ENCODE measurements around the gene SIL1.
"Not testable (repeated sequence)": the region's sequence is repeated elsewhere in the genome, so short reads cannot be mapped to it uniquely, and the experiment has no call there.

SIL1 gene

DNA sequence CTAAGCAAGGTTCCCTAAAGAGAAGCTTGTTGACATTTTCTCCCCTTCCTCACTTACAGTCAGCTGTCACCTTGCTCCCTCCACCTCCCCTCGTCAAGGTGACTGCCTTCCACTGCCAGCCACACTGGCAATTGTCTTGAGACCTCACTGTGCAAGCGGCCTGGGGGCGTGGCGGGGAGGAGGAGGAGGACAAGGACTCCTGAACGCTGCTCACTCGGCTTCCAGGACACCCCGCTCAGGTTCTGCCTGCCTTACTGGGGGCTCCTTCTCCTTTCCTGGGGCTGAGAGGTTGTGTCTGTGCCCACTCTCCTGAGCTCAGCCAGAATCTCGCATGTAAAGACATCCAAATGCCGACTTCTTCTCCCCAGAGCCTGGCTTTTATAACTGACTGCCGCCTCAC, 262.7 kb downstream of the SIL1 start:
- DNase-seq (ENCODE audit: insufficient read length, low spot score), result no peak
- FAIRE-seq, result no peak

DNA sequence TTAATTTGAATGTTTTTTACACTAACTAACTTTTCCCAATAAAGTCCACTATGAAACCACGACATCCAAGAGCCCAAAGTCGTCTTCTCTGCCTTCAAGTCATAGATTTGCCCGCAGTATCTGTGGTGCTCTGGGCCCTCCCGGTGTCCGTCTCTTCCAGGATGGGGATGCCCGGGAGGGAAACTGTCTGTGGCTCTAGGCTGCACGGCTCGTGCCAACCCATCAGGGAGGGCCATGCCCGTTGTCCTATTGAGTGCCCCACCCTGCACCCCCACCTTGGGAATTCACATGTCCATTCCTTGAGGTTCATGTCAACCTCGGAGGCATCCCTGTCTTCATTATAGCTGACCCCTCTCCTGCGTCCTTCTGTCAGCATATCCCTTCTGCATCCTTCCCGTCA, 263.2 kb downstream of the SIL1 start:
- FAIRE-seq (no peak), DNase-seq (ENCODE audit: insufficient read length, low spot score) (no peak)

DNA sequence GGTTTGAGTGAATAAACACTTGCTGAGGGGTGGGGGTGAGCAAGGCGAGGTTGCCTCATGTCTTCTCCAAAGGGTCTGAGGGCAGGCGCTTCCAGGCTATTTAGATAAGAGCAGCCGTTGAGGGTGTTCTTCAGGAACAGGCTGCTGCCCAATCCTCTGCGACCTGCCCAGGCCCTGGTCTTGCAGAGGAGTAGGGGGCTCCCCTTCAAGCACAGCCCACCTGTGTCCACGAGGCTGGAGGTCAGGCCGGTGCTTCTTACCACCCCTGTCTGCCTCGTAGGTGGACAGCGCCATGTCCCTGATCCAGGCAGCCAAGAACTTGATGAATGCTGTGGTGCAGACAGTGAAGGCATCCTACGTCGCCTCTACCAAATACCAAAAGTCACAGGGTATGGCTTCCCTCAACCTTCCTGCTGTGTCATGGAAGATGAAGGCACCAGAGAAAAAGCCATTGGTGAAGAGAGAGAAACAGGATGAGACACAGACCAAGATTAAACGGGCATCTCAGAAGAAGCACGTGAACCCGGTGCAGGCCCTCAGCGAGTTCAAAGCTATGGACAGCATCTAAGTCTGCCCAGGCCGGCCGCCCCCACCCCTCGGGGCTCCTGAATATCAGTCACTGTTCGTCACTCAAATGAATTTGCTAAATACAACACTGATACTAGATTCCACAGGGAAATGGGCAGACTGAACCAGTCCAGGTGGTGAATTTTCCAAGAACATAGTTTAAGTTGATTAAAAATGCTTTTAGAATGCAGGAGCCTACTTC, 264.5 kb downstream of the SIL1 start:
- no peak for FAIRE-seq
- DNase-seq (ENCODE audit: insufficient read length, low spot score), result no peak

DNA sequence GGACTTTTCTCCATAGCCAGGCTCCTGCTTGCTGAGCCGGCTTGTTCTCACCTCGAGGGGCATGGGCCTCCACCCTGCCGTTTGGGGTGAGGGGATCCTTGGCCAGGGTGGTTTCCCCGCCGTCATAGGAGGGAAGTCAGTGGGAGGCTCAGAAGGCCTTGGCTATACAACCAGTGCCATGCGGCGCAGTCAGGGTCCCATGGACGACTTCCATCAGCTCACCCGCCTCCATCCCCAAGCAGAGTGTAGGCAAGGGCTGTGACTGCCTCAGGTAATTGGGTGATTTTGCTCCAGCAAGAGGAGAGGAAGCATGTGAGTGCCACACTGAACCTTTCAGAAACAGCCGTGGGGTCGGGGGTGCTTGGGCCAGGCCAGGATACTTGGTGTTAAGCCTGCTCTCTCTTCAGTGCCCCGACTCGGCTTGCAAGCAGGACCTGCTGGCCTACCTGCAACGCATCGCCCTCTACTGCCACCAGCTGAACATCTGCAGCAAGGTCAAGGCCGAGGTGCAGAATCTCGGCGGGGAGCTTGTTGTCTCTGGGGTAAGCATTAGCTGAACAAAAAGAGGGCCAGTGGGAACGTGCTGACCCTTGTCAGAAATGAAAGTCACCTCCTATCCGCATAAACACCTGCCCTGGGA, 265.9 kb downstream of the SIL1 start:
- peak; percentile 13 for FAIRE-seq
- DNase-seq (ENCODE audit: insufficient read length, low spot score), result no peak

DNA sequence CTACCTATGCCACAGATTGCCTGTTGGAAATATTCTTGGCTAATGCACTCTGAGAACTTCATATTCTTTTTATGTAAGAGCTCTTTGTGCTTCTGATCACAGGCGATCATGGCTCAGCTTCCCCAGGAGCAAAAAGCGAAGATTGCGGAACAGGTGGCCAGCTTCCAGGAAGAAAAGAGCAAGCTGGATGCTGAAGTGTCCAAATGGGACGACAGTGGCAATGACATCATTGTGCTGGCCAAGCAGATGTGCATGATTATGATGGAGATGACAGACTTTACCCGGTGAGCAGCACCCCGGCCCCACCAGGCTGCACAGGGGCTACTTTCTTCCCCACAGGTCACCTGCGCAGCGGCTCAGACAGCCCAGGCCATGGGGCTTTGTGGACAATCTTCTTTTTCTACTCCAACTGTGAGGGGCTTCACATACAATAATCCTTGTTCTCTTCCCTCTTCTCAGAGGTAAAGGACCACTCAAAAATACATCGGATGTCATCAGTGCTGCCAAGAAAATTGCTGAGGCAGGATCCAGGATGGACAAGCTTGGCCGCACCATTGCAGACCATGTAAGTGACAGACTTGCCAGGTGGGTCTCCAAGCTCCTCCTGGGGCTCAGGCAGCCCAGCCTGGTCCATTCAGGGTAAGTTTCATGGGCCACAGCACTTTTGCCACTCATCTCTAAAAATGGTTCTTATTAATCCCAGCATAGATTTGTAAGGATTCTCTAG, 267.6 kb downstream of the SIL1 start:
- FAIRE-seq (no peak), DNase-seq (ENCODE audit: insufficient read length, low spot score) (no peak)

DNA sequence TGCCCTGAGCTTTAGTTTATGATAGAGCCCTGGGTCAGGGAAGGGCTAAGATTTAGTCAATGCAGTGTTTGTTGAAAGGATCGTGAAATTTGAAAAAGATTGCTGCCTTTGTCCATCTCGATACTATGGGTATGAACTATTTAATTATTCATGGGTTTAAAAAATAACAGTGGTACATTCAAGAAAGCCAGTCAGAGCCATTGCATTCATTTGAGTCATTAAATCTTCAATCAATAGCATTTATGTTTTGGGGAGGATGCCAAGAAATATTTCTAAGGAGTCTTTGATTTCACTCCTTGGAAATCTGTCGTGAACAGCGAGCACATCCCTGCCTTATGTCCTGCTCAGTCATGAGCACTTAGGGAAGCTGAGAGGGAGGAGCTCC, 268.6 kb downstream of the SIL1 start:
- DNase-seq (ENCODE audit: insufficient read length, low spot score) (no peak), FAIRE-seq (no peak)

DNA sequence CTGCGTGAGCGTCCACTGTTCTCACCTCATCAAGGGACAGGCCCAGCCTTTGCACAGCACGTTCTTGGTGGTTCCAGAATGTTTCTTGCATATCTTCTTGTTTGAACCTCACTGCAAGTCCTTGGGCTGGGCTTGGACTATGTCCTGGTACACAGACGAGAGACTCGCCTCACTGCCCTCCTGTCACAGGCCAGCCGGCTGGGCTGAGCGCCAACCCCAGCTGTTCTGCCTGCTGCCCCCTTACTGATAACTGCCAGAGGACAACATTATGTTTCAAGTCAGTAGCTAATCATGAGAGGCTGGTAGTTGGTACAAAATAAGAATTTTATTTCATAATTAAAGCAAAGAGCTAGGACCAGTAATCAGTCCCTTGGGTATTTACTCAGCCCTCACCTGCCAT, 270.2 kb downstream of the SIL1 start:
- no peak for DNase-seq (ENCODE audit: insufficient read length, low spot score)

DNA sequence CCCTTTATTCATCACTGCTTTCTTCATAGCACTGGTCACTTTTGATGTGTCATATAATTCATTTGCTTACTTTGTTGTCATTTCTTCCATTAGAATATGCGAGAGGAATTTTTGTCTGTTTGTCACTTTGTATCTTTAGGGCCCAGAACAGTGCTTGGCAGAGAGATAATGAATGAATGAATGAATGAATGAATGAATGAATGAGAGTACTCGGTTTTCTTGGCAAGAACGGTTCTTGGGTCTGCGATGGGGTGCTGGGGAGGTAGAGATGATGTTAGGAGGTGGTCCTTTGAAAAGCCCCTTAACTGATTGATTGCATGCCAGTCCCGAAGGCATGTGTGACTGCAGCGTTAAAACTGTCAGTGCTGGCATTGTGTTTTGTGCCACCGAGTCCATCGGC, 270.6 kb downstream of the SIL1 start:
- no peak for FAIRE-seq

More for the DNA sequence above, 270.2 kb downstream of the SIL1 start:
- FAIRE-seq, result no peak

DNA sequence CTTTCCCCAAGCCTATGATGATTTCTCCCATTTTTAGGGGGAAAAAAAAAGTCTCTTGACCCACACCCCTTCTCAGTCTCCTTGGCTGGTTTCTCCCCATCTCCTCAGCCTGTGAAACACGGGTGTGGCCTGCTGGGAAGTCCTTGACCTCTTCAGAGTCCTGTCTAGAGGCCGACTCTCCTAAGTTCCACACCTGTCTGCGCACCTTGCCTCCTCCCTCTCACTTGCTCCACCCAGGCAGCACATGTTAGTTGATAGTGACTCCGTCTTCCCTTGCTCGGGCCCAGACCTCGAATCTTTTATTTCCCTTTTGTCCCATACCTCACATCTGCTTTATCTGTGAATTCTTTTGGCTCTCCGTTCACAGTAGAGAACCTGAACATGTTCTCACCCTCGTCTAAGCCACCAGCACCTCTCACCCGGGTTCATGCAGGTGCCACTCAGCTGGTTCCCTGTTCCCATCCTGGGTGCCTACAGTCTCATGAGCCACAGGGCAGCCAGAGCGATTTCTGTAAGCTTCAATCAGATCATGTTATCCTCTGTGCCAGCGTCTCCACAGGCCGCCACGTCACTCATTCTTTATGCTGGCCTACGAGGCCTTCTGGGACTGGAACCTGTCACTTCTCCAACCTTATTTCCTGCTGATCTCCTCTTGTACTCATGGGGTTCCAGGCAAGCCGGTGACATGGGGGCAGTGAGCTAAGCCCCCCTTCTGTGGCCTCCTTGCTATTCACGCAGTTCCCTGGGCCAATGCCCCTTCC, 271.3 kb downstream of the SIL1 start:
- FAIRE-seq (no peak), DNase-seq (ENCODE audit: insufficient read length, low spot score) (no peak)

More for the DNA sequence above, 270.6 kb downstream of the SIL1 start:
- DNase-seq (ENCODE audit: insufficient read length, low spot score), result no peak

DNA sequence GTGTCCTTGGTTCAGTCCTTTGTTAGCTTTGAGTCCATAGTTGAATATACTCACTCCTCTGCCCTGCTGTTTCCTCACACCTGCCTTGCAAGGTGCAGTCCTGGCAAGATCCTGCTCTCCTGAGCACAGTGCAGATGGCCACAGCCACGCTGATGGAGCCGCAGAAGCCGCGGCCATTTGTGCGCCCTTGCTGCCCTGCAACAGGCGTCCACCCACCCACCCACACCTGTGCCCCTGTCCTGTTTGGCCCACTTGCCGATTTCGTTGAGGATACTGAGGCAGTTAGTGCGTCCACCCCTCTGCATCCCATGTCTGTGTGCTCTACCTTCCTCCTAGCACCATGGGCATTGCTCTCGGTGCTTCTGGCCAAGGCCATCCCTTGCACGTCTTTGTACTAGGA, 271.9 kb downstream of the SIL1 start:
- no peak for DNase-seq (ENCODE audit: insufficient read length, low spot score)
- FAIRE-seq, result no peak

DNA sequence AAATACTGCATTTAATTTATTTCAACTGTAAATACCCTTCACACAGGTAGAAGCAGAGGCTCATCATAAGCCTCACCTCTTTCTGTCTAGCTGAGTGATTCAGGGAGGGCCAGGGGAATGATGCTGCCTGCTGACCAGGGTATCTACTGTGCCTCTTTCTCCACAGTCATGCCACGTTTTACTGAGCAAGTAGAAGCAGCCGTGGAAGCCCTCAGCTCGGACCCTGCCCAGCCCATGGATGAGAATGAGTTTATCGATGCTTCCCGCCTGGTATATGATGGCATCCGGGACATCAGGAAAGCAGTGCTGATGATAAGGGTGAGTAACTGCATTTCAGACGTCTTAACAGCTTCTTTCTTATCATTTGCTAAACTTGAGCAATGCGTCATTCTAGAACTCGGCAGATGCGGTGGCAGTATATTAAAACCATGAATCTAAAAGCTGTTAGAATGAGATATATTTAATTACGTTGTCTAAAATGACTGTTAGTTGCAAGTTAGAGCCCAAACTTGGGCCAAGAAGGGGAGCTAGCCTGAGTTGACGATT, 273.0 kb downstream of the SIL1 start:
- FAIRE-seq (no peak), DNase-seq (ENCODE audit: insufficient read length, low spot score) (no peak)

DNA sequence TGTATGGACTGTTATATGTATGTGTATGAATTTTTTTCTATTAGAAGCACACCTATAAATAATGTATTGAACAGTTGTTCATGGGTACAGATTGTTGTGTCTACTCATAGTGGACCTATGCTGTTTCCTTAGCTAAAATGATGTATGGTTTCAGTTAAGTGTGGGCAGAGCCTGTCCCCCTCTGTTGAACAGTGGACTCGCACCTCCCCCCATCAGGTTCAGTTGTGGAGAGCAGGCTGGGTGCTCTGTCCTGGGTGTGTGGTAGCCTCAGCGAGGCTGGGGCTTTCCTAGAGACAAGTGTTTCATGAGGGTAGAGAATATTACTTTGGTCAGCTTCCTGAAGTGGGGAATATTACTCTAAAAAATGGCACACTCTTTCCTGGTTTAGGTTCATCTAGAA, 275.7 kb downstream of the SIL1 start:
- DNase-seq (ENCODE audit: insufficient read length, low spot score), result no peak
- no peak for FAIRE-seq

DNA sequence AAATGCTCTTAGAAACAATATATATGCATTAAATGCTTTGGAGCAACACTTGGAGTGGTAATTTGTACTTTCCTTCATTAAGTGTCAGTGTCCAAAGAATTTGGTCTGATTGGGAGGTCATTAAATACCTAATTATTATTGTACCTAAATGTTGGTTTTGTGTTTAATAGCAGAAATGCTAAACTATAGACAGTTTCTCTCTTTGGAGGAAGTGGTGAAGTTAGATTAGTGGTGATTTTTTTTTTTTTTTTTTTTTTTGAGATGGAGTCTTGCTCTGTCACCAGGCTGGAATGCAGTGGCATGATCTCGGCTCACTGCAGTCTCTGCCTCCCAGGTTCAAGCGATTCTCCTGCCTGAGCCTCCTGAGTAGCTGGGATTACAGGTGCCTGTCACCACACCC, 276.8 kb downstream of the SIL1 start:
- not testable (repeated sequence) for FAIRE-seq

DNA sequence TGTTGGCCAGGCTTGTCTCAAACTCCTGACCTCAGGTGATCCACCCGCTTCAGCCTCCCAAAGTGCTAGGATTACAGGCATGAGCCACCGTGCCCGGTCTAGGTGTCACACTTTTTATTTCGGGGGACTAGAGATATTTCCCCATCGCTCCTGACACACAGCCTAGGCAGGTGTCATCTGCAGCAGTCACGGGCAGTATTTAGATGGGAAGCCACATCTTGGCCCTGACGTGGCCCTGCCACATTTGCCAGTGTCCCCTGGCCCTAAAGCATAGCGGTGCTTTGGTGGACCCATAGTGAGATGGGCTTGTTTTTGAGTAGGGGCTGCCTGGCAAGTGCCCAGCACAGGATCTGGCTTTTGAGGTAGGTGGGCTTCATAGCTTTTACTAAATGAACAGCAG, 278.0 kb downstream of the SIL1 start:
- FAIRE-seq (no peak), DNase-seq (ENCODE audit: insufficient read length, low spot score) (no peak)

More for the DNA sequence above, 276.8 kb downstream of the SIL1 start:
- DNase-seq (ENCODE audit: insufficient read length, low spot score), result not testable (repeated sequence)

DNA sequence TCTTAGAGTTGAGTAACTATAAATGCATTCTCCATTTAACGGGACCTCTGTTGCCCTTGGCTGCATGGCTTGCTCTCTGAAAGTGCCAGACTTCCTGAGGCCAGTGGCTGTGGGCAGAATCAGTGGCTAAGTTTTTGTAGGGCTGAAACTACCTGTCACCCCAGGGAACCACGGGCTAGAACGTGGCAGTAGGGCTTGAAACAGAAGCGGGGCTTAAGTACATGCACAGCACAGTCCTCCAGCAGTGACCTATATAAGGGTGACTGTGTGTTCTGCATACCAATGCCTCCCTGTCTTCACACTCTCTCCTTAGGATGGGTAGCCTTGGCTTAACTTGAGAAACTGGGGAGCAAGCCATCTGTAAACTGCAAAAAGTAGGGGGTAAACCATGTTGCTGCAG, 279.5 kb downstream of the SIL1 start:
- no peak for DNase-seq (ENCODE audit: insufficient read length, low spot score)
- FAIRE-seq, result no peak

DNA sequence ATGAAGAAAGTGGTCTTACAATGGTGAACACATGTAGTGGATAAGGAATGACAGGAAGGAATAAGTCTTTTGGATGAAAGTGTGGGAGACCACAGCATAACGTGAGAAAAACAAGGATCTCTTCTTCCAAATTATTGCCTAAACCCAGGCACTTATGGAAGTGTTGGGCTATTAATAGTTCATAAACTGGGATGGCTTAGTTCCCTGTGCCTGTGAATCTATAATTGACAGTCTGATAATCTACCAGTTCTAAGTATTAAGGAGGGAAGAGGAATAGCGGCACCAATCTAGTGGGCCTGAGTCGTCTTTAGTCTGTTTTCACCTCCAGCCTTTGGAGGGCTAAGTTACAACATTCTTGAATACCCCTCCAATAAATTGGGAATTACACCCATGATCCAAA, 283.8 kb downstream of the SIL1 start:
- FAIRE-seq, result no peak

DNA sequence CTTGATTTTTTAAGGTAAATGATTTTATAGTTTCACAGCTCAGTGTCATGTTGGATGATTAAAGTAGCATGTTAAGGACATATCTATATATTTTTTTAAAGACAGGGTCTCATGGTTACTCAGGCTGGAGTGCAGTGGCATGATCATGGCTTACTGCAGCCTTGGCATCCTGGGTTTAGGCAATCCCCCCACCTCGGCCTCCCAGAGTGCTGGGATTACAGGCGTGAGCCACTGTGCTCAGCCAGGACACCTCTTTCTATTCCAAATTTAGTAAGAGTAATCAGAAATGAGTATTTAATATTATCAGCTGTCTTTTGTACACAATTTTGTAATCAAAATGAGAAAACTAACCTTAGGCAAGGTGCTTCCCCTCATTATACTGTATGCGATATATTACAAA, 284.4 kb downstream of the SIL1 start:
- no peak for DNase-seq (ENCODE audit: insufficient read length, low spot score)
- no peak for FAIRE-seq

More for the DNA sequence above, 283.8 kb downstream of the SIL1 start:
- DNase-seq (ENCODE audit: insufficient read length, low spot score), result no peak

DNA sequence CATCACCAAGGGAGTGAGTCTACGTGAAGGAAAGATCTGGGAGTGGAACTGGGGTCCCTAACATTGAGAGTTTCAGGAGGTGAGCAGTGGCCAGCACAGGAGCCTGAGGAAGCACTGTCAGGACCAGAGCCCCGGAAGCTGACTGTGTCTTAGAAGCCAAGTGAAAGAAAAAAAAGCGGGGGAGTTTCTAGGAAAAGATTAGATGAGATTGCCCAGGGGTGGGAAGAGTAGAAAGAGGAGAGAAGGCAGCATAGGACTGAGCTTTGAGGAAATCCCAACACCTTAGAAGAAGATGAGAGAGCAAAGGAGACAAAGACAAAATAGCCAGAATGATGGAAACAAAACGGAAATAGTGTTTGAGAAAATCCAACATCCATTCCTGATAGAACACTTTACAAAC, 286.1 kb downstream of the SIL1 start:
- FAIRE-seq (no peak), DNase-seq (ENCODE audit: insufficient read length, low spot score) (no peak)

DNA sequence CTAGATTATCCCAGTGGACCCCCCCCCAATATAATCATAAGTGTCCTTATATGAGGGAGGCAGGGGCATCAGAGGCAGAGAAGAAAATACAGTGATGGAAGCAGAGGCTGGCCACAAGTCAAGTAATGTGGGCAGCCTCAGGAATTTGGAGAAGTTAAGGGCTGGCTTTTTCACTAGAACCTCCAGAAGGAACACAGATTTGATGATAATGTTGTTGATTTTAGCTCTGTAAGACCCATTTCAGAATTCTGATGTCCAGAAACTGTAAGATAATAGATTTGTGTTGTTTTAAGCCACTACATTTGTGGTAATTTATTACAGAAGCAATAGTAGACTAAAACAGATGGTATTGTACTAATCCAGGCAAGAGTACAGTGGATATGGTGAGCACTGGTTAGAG, 286.7 kb downstream of the SIL1 start:
- DNase-seq (ENCODE audit: insufficient read length, low spot score), result no peak
- no peak for FAIRE-seq

DNA sequence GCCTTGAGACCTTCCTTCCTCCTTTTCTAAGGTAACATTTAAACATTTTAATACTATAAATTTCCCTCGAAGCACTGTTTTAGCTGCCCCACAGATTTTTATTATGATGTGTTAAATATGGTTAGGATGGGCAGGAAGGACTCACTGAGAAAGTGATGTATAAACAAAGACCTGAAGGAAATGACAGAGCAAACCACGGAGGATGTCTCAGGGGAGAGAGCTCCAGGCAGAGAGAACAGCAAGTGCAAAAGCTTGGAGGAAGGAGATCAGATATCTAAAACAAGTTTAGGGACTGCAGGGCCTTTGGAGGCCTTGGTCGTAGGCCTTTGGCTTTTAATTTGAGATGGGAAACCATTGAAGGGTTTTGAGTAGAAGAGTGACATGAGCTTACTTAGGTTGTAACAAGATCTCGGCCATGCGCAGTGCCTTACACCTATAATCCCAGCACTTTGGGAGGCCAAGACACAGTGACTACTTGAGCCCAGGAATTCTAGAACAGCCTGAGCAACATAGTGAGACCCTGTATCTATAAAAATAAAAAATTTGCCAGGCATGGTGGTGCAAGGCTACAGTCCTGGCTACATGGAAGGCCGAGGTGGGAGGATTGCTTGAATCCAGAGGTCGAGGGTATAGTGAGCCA, 287.5 kb downstream of the SIL1 start:
- DNase-seq (ENCODE audit: insufficient read length, low spot score), result no peak
- FAIRE-seq, result no peak

Data from HTR-8/SVneo (cell line).